T-cell (primary cell): ENCODE measurements around the gene LRP1B. TPM values are rescaled to one million over a fixed set of nuclear protein-coding genes. Genes with fewer than 3 reads are reported as not detected.

Source experiments
- ATAC-seq, 4 experiments: fragments of 200-7000 bp in 3 of 4; fragments of 150-1000 bp in 1 of 4; cut with Tn5 transposase; replicated peaks in 1 of 4; 1 replicate in 3 of 4; 2 replicates in 1 of 4; pipeline ENCODE4 v1.10.0; 2021; ENCODE audit warnings: moderate library complexity in 3 of 4, mild to moderate bottlenecking in 2 of 4, moderate number of reproducible peaks in 1 of 4
- CTCF ChIA-PET, 2 donors: fragments of 300-600 bp; sonication (Branson Sonifier 250); formaldehyde crosslinking; loops; one replicate each; lab custom pipeline; 2022; ENCODE audit warnings: antibody characterized with exemption in 2 of 2; lab: Charles Lee
- POLR2A ChIA-PET, 2 donors: fragments of 300-600 bp; sonication (Branson Sonifier 250); formaldehyde crosslinking; loops; one replicate each; lab custom pipeline; 2022; ENCODE audit warnings: antibody characterized with exemption in 2 of 2; lab: Charles Lee
- DNase-seq, 35 experiments: peaks; one replicate each; pipeline versions ENCODE4 v3.0.0 to v3.0.0-alpha.2; 2013 to 2023
- H3K27ac ChIP-seq: one replicate; pipeline ENCODE4 v1.5.1; 2013; ENCODE audit warnings: low read length
- H3K27me3 ChIP-seq, 2 experiments: replicated peaks in 1 of 2; 1 replicate in 1 of 2; 2 replicates in 1 of 2; pipeline versions ENCODE4 v1.6.1 to v1.7.0; 2013; ENCODE audit warnings: low read length in 1 of 2, mixed read lengths in 1 of 2; ENCODE audit not compliant: control insufficient read depth in 2 of 2, insufficient read depth in 2 of 2; ENCODE audit errors: extremely low read depth in 1 of 2
- H3K36me3 ChIP-seq, 2 donors: 1 replicate in 1 of 2; 2 replicates in 1 of 2; pipeline versions ENCODE4 v1.6.1 to v1.7.0; 2013; ENCODE audit warnings: low read length in 1 of 2; ENCODE audit not compliant: control insufficient read depth in 2 of 2, insufficient read depth in 1 of 2; ENCODE audit errors: extremely low read depth in 1 of 2
- H3K4me1 ChIP-seq, 2 experiments: 1 replicate in 1 of 2; 2 replicates in 1 of 2; pipeline versions ENCODE4 v1.6.1 to v1.7.0; 2013; ENCODE audit warnings: low read length in 2 of 2, mixed read lengths in 1 of 2; ENCODE audit not compliant: insufficient read depth in 2 of 2, control insufficient read depth in 1 of 2; ENCODE audit errors: extremely low read depth in 1 of 2
- H3K4me3 ChIP-seq, 2 donors: 1 replicate in 1 of 2; 2 replicates in 1 of 2; pipeline versions ENCODE4 v1.5.1 to v1.7.0; 2013; ENCODE audit warnings: mild to moderate bottlenecking in 2 of 2, low read length in 1 of 2, moderate library complexity in 1 of 2; ENCODE audit not compliant: control insufficient read depth in 1 of 2; ENCODE audit errors: extremely low read depth in 1 of 2
- H3K9me3 ChIP-seq: 2 replicates; pipeline ENCODE4 v1.7.0; 2013
- H3K27ac Mint-ChIP-seq, 2 donors: one replicate each; pipeline ENCODE4 v1.8.0; 2020 to 2021; ENCODE audit warnings: mild to moderate bottlenecking in 2 of 2, mixed read lengths in 2 of 2
- H3K27me3 Mint-ChIP-seq, 2 donors: one replicate each; pipeline ENCODE4 v1.8.0; 2021 to 2022; ENCODE audit warnings: mixed read lengths in 2 of 2
- H3K36me3 Mint-ChIP-seq: one replicate; pipeline ENCODE4 v1.8.0; 2021; ENCODE audit warnings: mixed read lengths
- H3K4me1 Mint-ChIP-seq, 3 donors: one replicate each; pipeline ENCODE4 v1.8.0; 2020 to 2022; ENCODE audit warnings: mixed read lengths in 3 of 3, mild to moderate bottlenecking in 1 of 3
- H3K4me3 Mint-ChIP-seq, 3 donors: one replicate each; pipeline ENCODE4 v1.8.0; 2020 to 2022; ENCODE audit warnings: mild to moderate bottlenecking in 3 of 3, mixed read lengths in 3 of 3, moderate library complexity in 3 of 3
- H3K9me3 Mint-ChIP-seq, 3 donors: one replicate each; pipeline ENCODE4 v1.8.0; 2020 to 2022; ENCODE audit warnings: mixed read lengths in 3 of 3
- WGBS: methylation state at CpG from one replicate; pipeline ENCODE4 v1.1.5; 2013; ENCODE audit warnings: missing lambda C conversion rate; ENCODE audit not compliant: insufficient coverage; 5-methylcytosine and 5-hydroxymethylcytosine counted together
- total RNA-seq, 35 experiments: library from RNA in 6 of 35; stranded (reverse) in 6 of 35; fragments of 120-200 nt in 1 of 35; gene quantifications; one replicate each; pipeline versions ENCODE4 v1.2.1 to v1.2.4 and lab custom pipeline; 2013 to 2026

Gene LRP1B
- total RNA-seq, 5 donors from 2014 or later (not counting 1 experiment from before 2014, with no cell fraction given) = not detected

GRCh38 chr2:141554810-141555209 lies 576.0 kb downstream of the LRP1B start:
- H3K9me3 Mint-ChIP-seq = peaks cover 6 to 12% (median 11%) of the 10 kb centered on the region in 3 donors
- DNase-seq = no peak
- H3K4me3 Mint-ChIP-seq = no peak overlapping the region
- POLR2A ChIA-PET = no interaction called here
- Histone ChIP-seq H3K36me3 (no peaks in the 10 kb centered on the region), H3K9me3 (no peaks in the 10 kb centered on the region), H3K4me1 (no peaks in the 10 kb centered on the region), H3K27me3 (no peaks in the 10 kb centered on the region), H3K27ac (no peak overlapping the region), H3K4me3 (no peak overlapping the region)
- CTCF ChIA-PET = no interaction called here
- ATAC-seq = no peak
- H3K27ac Mint-ChIP-seq = no peak overlapping the region
- WGBS = 17% methylated on average over 2 of the region's 3 CpGs
- H3K36me3 Mint-ChIP-seq = no peaks in the 10 kb centered on the region
- H3K27me3 Mint-ChIP-seq = no peaks in the 10 kb centered on the region
- H3K4me1 Mint-ChIP-seq = no peaks in the 10 kb centered on the region

- H3K9me3 Mint-ChIP-seq = peaks cover 15 to 26% (median 15%) of the 10 kb centered on the region in 3 donors
- Histone ChIP-seq H3K36me3 (no peaks in the 10 kb centered on the region), H3K9me3 (no peaks in the 10 kb centered on the region), H3K27me3 (no peaks in the 10 kb centered on the region), H3K27ac (no peak overlapping the region), H3K4me1 (peaks cover 0 to 10% of the 10 kb centered on the region in 2 experiments), H3K4me3 (no peak overlapping the region)
- H3K4me1 Mint-ChIP-seq = no peaks in the 10 kb centered on the region
- no peak overlapping the region for H3K4me3 Mint-ChIP-seq
- H3K36me3 Mint-ChIP-seq = no peaks in the 10 kb centered on the region
- no peak for DNase-seq
- H3K27ac Mint-ChIP-seq = no peak overlapping the region
- ChIA-PET POLR2A (no interaction called here), CTCF (interaction anchor here in 1 of 2 donors (0.6 kb wide), 1 partner anchor 77 kb away, joined by 3 read pairs; no protein-coding TSS in a partner anchor)
- WGBS = 0% methylated on average over 1 of the region's 4 CpGs
- no peaks in the 10 kb centered on the region for H3K27me3 Mint-ChIP-seq
- ATAC-seq = no peak
Measured at GRCh38 chr2:141534666-141535362, 596.0 kb downstream of the LRP1B start.

- H3K27me3 ChIP-seq = no peaks in the 10 kb centered on the region
- Mint-ChIP-seq H3K36me3 (no peaks in the 10 kb centered on the region), H3K9me3 (peaks cover 5 to 23% (median 8%) of the 10 kb centered on the region in 3 donors), H3K4me3 (no peak overlapping the region), H3K27ac (no peak overlapping the region), H3K27me3 (no peaks in the 10 kb centered on the region), H3K4me1 (no peaks in the 10 kb centered on the region)
- no peaks in the 10 kb centered on the region for H3K36me3 ChIP-seq
- no peak overlapping the region for H3K27ac ChIP-seq
- ATAC-seq (no peak), DNase-seq (no peak)
- CTCF ChIA-PET = no interaction called here
- POLR2A ChIA-PET = no interaction called here
- no peaks in the 10 kb centered on the region for H3K9me3 ChIP-seq
- peaks cover 0 to 6% of the 10 kb centered on the region in 2 experiments for H3K4me1 ChIP-seq
- WGBS = no CpG with 5 or more reads among the region's 1 CpG
- no peak overlapping the region for H3K4me3 ChIP-seq
Measured at GRCh38 chr2:141529659-141530058, 601.2 kb downstream of the LRP1B start.

GRCh38 chr2:141528990-141529389 lies 601.8 kb downstream of the LRP1B start:
- Mint-ChIP-seq H3K9me3 (peaks cover 5 to 24% (median 8%) of the 10 kb centered on the region in 3 donors), H3K27ac (no peak overlapping the region), H3K4me1 (no peaks in the 10 kb centered on the region), H3K27me3 (no peaks in the 10 kb centered on the region), H3K4me3 (no peak overlapping the region), H3K36me3 (no peaks in the 10 kb centered on the region)
- Histone ChIP-seq H3K36me3 (no peaks in the 10 kb centered on the region), H3K27ac (no peak overlapping the region), H3K4me3 (no peak overlapping the region), H3K27me3 (no peaks in the 10 kb centered on the region), H3K4me1 (peaks cover 0 to 1% of the 10 kb centered on the region in 2 experiments), H3K9me3 (no peaks in the 10 kb centered on the region)
- ChIA-PET POLR2A (no interaction called here), CTCF (no interaction called here)
- 69% methylated on average over 2 of the region's 5 CpGs for WGBS
- DNase-seq (no peak), ATAC-seq (no peak)

GRCh38 chr2:141526760-141527159 lies 604.1 kb downstream of the LRP1B start:
- Histone ChIP-seq H3K4me3 (no peak overlapping the region), H3K27me3 (no peaks in the 10 kb centered on the region), H3K36me3 (no peaks in the 10 kb centered on the region), H3K27ac (no peak overlapping the region), H3K9me3 (no peaks in the 10 kb centered on the region), H3K4me1 (no peaks in the 10 kb centered on the region)
- no CpG with 5 or more reads among the region's 2 CpGs for WGBS
- no peak overlapping the region for H3K4me3 Mint-ChIP-seq
- H3K27ac Mint-ChIP-seq = no peak overlapping the region
- peaks cover 4 to 23% (median 5%) of the 10 kb centered on the region in 3 donors for H3K9me3 Mint-ChIP-seq
- DNase-seq (no peak), ATAC-seq (no peak)
- H3K36me3 Mint-ChIP-seq = no peaks in the 10 kb centered on the region
- POLR2A ChIA-PET = no interaction called here
- CTCF ChIA-PET = interaction anchor here in 1 of 2 donors (0.7 kb wide), 1 partner anchor 265 kb away, joined by 3 read pairs; no protein-coding TSS in a partner anchor
- H3K4me1 Mint-ChIP-seq = no peaks in the 10 kb centered on the region
- no peaks in the 10 kb centered on the region for H3K27me3 Mint-ChIP-seq

- Mint-ChIP-seq H3K27ac (no peak overlapping the region), H3K4me1 (no peaks in the 10 kb centered on the region), H3K9me3 (peaks cover 0 to 19% (median under 1%) of the 10 kb centered on the region in 3 donors), H3K4me3 (no peak overlapping the region), H3K36me3 (no peaks in the 10 kb centered on the region), H3K27me3 (no peaks in the 10 kb centered on the region)
- no peak overlapping the region for H3K27ac ChIP-seq
- DNase-seq (no peak), ATAC-seq (no peak)
- no peaks in the 10 kb centered on the region for H3K36me3 ChIP-seq
- H3K27me3 ChIP-seq = no peaks in the 10 kb centered on the region
- no peaks in the 10 kb centered on the region for H3K9me3 ChIP-seq
- WGBS = no CpG with 5 or more reads among the region's 3 CpGs
- POLR2A ChIA-PET = no interaction called here
- CTCF ChIA-PET = no interaction called here
- H3K4me3 ChIP-seq = no peak overlapping the region
- no peaks in the 10 kb centered on the region for H3K4me1 ChIP-seq
Measured at GRCh38 chr2:141524777-141525176, 606.0 kb downstream of the LRP1B start.
